ENCODE results near the gene CA12.

CA12 gene

DNA sequence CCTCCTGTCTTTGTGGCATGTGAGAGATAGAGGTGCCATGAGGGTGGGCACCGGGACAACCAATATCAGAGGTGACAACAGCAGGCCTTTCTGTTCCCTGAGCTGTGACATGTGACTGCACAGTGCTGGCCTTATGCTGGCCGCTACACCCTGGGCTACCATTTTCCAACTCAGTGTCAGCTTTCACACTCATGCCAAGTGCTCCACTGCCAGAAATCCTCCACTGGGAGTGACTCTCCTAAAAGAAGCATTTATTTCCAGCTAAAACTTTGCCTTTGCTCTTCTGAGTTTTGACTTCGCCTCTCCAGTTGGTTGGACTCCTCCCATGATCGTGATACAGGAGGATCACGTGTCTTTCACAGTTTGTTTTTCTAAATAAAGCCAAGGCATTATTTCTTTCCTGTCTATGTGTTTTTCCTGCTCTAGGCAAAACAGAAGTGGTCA is 31.4 kb downstream of the CA12 start:
- Histone ChIP-seq H3K27me3 (ENCODE audit: insufficient read depth, poor library complexity, severe bottlenecking) (no peaks in the 10 kb centered on the region), H3K4me3 (replicated peaks; ENCODE audit: insufficient read depth, low read length) (no peak overlapping the region), H3K27ac (replicated peaks) (no peak overlapping the region)
- no peak for DNase-seq (ENCODE audit: low read depth in 1 of 2, low spot score in 1 of 2)
- TF ChIP-seq POLR2AphosphoS5 (IDR thresholded peaks at IDR 0.05; ENCODE audit: low read depth) = no peak
- no peak for TF ChIP-seq GABPA (IDR thresholded peaks at IDR 0.05; ENCODE audit: low read depth)
- TF ChIP-seq, protein P1, sequence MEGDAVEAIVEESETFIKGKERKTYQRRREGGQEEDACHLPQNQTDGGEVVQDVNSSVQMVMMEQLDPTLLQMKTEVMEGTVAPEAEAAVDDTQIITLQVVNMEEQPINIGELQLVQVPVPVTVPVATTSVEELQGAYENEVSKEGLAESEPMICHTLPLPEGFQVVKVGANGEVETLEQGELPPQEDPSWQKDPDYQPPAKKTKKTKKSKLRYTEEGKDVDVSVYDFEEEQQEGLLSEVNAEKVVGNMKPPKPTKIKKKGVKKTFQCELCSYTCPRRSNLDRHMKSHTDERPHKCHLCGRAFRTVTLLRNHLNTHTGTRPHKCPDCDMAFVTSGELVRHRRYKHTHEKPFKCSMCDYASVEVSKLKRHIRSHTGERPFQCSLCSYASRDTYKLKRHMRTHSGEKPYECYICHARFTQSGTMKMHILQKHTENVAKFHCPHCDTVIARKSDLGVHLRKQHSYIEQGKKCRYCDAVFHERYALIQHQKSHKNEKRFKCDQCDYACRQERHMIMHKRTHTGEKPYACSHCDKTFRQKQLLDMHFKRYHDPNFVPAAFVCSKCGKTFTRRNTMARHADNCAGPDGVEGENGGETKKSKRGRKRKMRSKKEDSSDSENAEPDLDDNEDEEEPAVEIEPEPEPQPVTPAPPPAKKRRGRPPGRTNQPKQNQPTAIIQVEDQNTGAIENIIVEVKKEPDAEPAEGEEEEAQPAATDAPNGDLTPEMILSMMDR (IDR thresholded peaks at IDR 0.05; ENCODE audit: insufficient read depth, low read length) = no peak
- TF ChIP-seq, protein P2, sequence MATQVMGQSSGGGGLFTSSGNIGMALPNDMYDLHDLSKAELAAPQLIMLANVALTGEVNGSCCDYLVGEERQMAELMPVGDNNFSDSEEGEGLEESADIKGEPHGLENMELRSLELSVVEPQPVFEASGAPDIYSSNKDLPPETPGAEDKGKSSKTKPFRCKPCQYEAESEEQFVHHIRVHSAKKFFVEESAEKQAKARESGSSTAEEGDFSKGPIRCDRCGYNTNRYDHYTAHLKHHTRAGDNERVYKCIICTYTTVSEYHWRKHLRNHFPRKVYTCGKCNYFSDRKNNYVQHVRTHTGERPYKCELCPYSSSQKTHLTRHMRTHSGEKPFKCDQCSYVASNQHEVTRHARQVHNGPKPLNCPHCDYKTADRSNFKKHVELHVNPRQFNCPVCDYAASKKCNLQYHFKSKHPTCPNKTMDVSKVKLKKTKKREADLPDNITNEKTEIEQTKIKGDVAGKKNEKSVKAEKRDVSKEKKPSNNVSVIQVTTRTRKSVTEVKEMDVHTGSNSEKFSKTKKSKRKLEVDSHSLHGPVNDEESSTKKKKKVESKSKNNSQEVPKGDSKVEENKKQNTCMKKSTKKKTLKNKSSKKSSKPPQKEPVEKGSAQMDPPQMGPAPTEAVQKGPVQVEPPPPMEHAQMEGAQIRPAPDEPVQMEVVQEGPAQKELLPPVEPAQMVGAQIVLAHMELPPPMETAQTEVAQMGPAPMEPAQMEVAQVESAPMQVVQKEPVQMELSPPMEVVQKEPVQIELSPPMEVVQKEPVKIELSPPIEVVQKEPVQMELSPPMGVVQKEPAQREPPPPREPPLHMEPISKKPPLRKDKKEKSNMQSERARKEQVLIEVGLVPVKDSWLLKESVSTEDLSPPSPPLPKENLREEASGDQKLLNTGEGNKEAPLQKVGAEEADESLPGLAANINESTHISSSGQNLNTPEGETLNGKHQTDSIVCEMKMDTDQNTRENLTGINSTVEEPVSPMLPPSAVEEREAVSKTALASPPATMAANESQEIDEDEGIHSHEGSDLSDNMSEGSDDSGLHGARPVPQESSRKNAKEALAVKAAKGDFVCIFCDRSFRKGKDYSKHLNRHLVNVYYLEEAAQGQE (IDR thresholded peaks at IDR 0.05; ENCODE audit: insufficient replicate concordance, low read depth) = no peak
- TF ChIP-seq SPI1 (IDR thresholded peaks at IDR 0.05; ENCODE audit: borderline replicate concordance, low read depth) = no peak

DNA sequence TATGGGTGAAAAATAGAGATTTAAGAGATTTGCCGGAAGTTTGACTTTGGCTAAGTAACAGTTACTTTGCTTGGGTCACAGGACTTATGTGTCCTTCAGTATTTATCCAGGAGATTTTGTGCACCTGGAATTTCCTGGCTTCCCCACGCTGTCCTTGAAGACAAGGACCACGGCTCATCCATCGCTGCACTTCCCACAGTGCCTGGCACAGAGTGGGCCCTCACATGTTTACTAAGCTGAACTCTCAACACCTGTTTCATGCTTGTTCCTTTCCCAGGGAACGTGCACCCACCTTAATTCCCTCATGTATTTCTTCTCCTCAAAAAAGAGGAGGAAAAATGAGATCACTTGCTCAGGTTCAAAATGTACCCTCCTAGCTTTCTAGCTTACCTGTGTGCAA is 32.0 kb downstream of the CA12 start:
- no peaks in the 10 kb centered on the region for H3K27me3 ChIP-seq (ENCODE audit: insufficient read depth, poor library complexity, severe bottlenecking)
- TF ChIP-seq, protein P1 (IDR thresholded peaks at IDR 0.05; ENCODE audit: insufficient read depth, low read length) = no peak
- TF ChIP-seq GABPA (IDR thresholded peaks at IDR 0.05; ENCODE audit: low read depth) (no peak), POLR2AphosphoS5 (IDR thresholded peaks at IDR 0.05; ENCODE audit: low read depth) (no peak), SPI1 (IDR thresholded peaks at IDR 0.05; ENCODE audit: borderline replicate concordance, low read depth) (no peak)
- TF ChIP-seq, protein P2 (IDR thresholded peaks at IDR 0.05; ENCODE audit: insufficient replicate concordance, low read depth) = no peak

DNA sequence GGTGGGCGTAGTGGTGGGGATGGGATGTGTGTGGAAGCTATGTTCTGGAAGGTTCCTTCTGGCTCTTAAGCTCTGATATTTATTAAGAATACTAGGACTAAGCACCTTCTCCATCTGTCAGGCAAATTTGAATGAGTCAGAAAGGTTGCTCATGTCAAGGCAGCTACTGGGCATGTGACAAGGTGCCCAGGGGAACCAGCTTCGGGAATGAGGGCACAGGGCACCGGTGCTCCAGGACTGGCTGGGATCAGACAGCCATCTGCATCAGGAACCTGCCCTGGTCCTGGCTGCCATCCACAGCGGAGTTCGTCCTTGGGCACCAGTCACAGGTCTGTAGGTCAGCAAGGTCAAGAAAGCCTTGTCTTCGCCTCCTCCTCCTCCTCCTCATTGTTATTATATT is 32.5 kb downstream of the CA12 start:
- no peak for DNase-seq (ENCODE audit: low read depth in 1 of 2, low spot score in 1 of 2)
- no peak overlapping the region for H3K27ac ChIP-seq (replicated peaks)

More for the DNA sequence above, 32.0 kb downstream of the CA12 start:
- Histone ChIP-seq H3K4me3 (replicated peaks; ENCODE audit: insufficient read depth, low read length) (no peak overlapping the region), H3K27ac (replicated peaks) (no peak overlapping the region)
- no peak for DNase-seq (ENCODE audit: low read depth in 1 of 2, low spot score in 1 of 2)

More for the DNA sequence above, 32.5 kb downstream of the CA12 start:
- TF ChIP-seq GABPA (IDR thresholded peaks at IDR 0.05; ENCODE audit: low read depth) = no peak
- TF ChIP-seq, protein P1 (IDR thresholded peaks at IDR 0.05; ENCODE audit: insufficient read depth, low read length) = no peak
- TF ChIP-seq POLR2AphosphoS5 (IDR thresholded peaks at IDR 0.05; ENCODE audit: low read depth) = no peak
- TF ChIP-seq SPI1 (IDR thresholded peaks at IDR 0.05; ENCODE audit: borderline replicate concordance, low read depth) = no peak
- TF ChIP-seq, protein P2 (IDR thresholded peaks at IDR 0.05; ENCODE audit: insufficient replicate concordance, low read depth) = no peak
- Histone ChIP-seq H3K27me3 (ENCODE audit: insufficient read depth, poor library complexity, severe bottlenecking) (no peaks in the 10 kb centered on the region), H3K4me3 (replicated peaks; ENCODE audit: insufficient read depth, low read length) (no peak overlapping the region)
